Keratinocyte (primary cell): Measurements from ENCODE around the gene KDM7A. TPM values are rescaled to one million over a fixed set of nuclear protein-coding genes. Genes with fewer than 3 reads are reported as not detected.
"Not testable (repeated sequence)": the region's sequence is repeated elsewhere in the genome, so short reads cannot be mapped to it uniquely, and the experiment has no call there.

ENCODE experiments used
- DNase-seq: peaks from one replicate; pipeline ENCODE4 v3.0.0-alpha.2; 2011; ENCODE audit warnings: low read depth, missing footprints, low spot score
- FAIRE-seq: peaks from 2 replicates; lab custom pipeline; 2011; peaks lifted over from hg19 to GRCh38; lab: Jason Lieb, UNC
- H2AFZ ChIP-seq: 2 replicates; pipeline ENCODE4 v1.6.0; 2012; ENCODE audit warnings: low read length, control low read depth, inconsistent platforms; ENCODE audit not compliant: control insufficient read depth
- H3K27ac ChIP-seq: 2 replicates; pipeline ENCODE4 v1.5.1; 2011; ENCODE audit warnings: low read length; ENCODE audit not compliant: control insufficient read depth, insufficient read depth
- H3K27me3 ChIP-seq: 3 replicates; pipeline ENCODE4 v1.6.0; 2011; ENCODE audit warnings: low read length; ENCODE audit not compliant: control insufficient read depth, insufficient read depth; ENCODE audit errors: extremely low read depth
- H3K36me3 ChIP-seq, 2 experiments: 2 replicates in 1 of 2; 3 replicates in 1 of 2; pipeline ENCODE4 v1.5.1; 2011; ENCODE audit warnings: low read length in 2 of 2, mild to moderate bottlenecking in 1 of 2; ENCODE audit not compliant: control insufficient read depth in 2 of 2, insufficient read depth in 2 of 2; ENCODE audit errors: extremely low read depth in 1 of 2
- H3K4me1 ChIP-seq: 3 replicates; pipeline ENCODE4 v1.5.1; 2011; ENCODE audit warnings: low read length; ENCODE audit not compliant: control insufficient read depth, insufficient read depth; ENCODE audit errors: extremely low read depth
- H3K4me2 ChIP-seq: 3 replicates; pipeline ENCODE4 v1.6.0; 2011; ENCODE audit warnings: low read depth, low read length; ENCODE audit not compliant: control insufficient read depth, insufficient read depth; ENCODE audit errors: extremely low read depth
- H3K4me3 ChIP-seq, 3 experiments: fragments of 200-600 bp in 1 of 3; sonication (generic) in 1 of 3; 2 replicates in 2 of 3; 3 replicates in 1 of 3; pipeline ENCODE4 v1.5.1; 2011 to 2016; ENCODE audit warnings: low read length in 3 of 3, mild to moderate bottlenecking in 3 of 3, control low read depth in 2 of 3, inconsistent platforms in 1 of 3, low read depth in 1 of 3, mixed read lengths in 1 of 3, mixed run types in 1 of 3, moderate library complexity in 1 of 3; ENCODE audit not compliant: control insufficient read depth in 2 of 3, insufficient read depth in 2 of 3; ENCODE audit errors: extremely low read depth in 1 of 3
- H3K79me2 ChIP-seq: 2 replicates; pipeline ENCODE4 v1.6.0; 2012; ENCODE audit warnings: low read length; ENCODE audit not compliant: control insufficient read depth, insufficient read depth
- H3K9ac ChIP-seq: 3 replicates; pipeline ENCODE4 v1.6.0; 2011; ENCODE audit warnings: low read length; ENCODE audit not compliant: control insufficient read depth, insufficient read depth; ENCODE audit errors: extremely low read depth
- H3K9me1 ChIP-seq: 3 replicates; pipeline ENCODE4 v1.6.0; 2011; ENCODE audit warnings: low read length; ENCODE audit not compliant: control insufficient read depth, insufficient read depth; ENCODE audit errors: extremely low read depth
- H3K9me3 ChIP-seq: 2 replicates; pipeline ENCODE4 v1.5.1; 2012; ENCODE audit warnings: low read depth, low read length; ENCODE audit not compliant: control insufficient read depth
- H4K20me1 ChIP-seq: 3 replicates; pipeline ENCODE4 v1.6.0; 2011; ENCODE audit warnings: low read length; ENCODE audit not compliant: control insufficient read depth, insufficient read depth; ENCODE audit errors: extremely low read depth
- CTCF ChIP-seq, 3 experiments: IDR thresholded peaks in 1 of 3; conservative IDR thresholded peaks in 1 of 3; optimal IDR thresholded peaks in 1 of 3; 2 replicates in 2 of 3; 3 replicates in 1 of 3; pipeline versions ENCODE3 to v1.5.1; 2011; ENCODE audit warnings: low read length in 3 of 3, mild to moderate bottlenecking in 3 of 3, moderate library complexity in 2 of 3, control low read depth in 1 of 3, inconsistent platforms in 1 of 3; ENCODE audit not compliant: insufficient read depth in 2 of 3; ENCODE audit errors: extremely low read depth in 1 of 3
- EZH2 ChIP-seq: IDR thresholded peaks from one replicate; pipeline ENCODE4 v1.6.1; 2012; ENCODE audit warnings: inconsistent platforms, mild to moderate bottlenecking, low read length, moderate library complexity
- dilution Hi-C: fragments of 300-500 bp; cut with MboI; formaldehyde crosslinking; loops from one replicate; pipeline ENCODE4 v1.7.0; 2020; ENCODE audit warnings: low sequenced_read_pairs; ENCODE audit not compliant: extremely low pct_ligation_motif_present
- polyA plus RNA-seq, 5 experiments: library from polyadenylated mRNA; depleted of rRNA in 3 of 5; stranded (reverse) in 3 of 5; stranded (forward) in 1 of 5; unstranded in 1 of 5; fragments of >200 nt; gene quantifications; 1 replicate in 1 of 5; 2 replicates in 3 of 5; 3 replicates in 1 of 5; pipeline versions ENCODE4 v1.2.1 to v1.2.3, GENCODE V29; 2011 to 2012; ENCODE audit warnings: missing spikeins in 2 of 5, low read depth in 1 of 5, low replicate concordance in 1 of 5

Gene KDM7A
- polyA plus RNA-seq, 1 donor (not counting 4 experiments of a cell fraction or from before 2014, with no cell fraction given), result 3.3 TPM

- Histone ChIP-seq H3K27ac (no peak overlapping the region), H3K4me1 (peaks cover 18% of the 10 kb centered on the region), H3K9ac (no peak overlapping the region), H3K9me1 (no peaks in the 10 kb centered on the region), H3K4me3 (no peak overlapping the region), H4K20me1 (no peaks in the 10 kb centered on the region), H3K4me2 (no peak overlapping the region), H3K36me3 (no peaks in the 10 kb centered on the region), H3K27me3 (no peaks in the 10 kb centered on the region), H3K79me2 (peaks cover 21% of the 10 kb centered on the region), H2AFZ (no peak overlapping the region), H3K9me3 (no peaks in the 10 kb centered on the region)
- TF ChIP-seq EZH2, result no peak
- TF ChIP-seq CTCF (optimal IDR thresholded peaks at IDR 0.05 in 1 of 3, IDR thresholded peaks at IDR 0.05 in 1 of 3, conservative IDR thresholded peaks at IDR 0.05 in 1 of 3; ENCODE audit: extremely low read depth in 1 of 3, insufficient read depth in 2 of 3, low read length in 3 of 3), result no peak
- FAIRE-seq (no peak), DNase-seq (no peak)
- dilution Hi-C loops, result no loop called here
These were observed 8.0 kb downstream of the KDM7A start for GRCh38 chr7:140168816-140169215.

GRCh38 chr7:140165422-140165821 is 11.4 kb downstream of the KDM7A start:
- TF ChIP-seq EZH2 (no peak), CTCF (optimal IDR thresholded peaks at IDR 0.05 in 1 of 3, IDR thresholded peaks at IDR 0.05 in 1 of 3, conservative IDR thresholded peaks at IDR 0.05 in 1 of 3; ENCODE audit: extremely low read depth in 1 of 3, insufficient read depth in 2 of 3, low read length in 3 of 3) (no peak)
- peaks cover 8% of the 10 kb centered on the region for H3K79me2 ChIP-seq
- no peaks in the 10 kb centered on the region for H3K9me3 ChIP-seq
- peak overlapping the region; percentile 38 for H2AFZ ChIP-seq
- H3K9me1 ChIP-seq, result no peaks in the 10 kb centered on the region
- FAIRE-seq (peak; percentile 92), DNase-seq (no peak)
- H3K4me2 ChIP-seq, result peak overlapping the region; percentile 63
- no peaks in the 10 kb centered on the region for H4K20me1 ChIP-seq
- dilution Hi-C loops, result no loop called here
- H3K27ac ChIP-seq, result peak overlapping the region; percentile 70
- peaks cover 20% of the 10 kb centered on the region for H3K4me1 ChIP-seq
- peak overlapping the region; percentile 30 for H3K9ac ChIP-seq
- H3K27me3 ChIP-seq, result no peaks in the 10 kb centered on the region
- no peaks in the 10 kb centered on the region for H3K36me3 ChIP-seq
- H3K4me3 ChIP-seq, result no peak overlapping the region

GRCh38 chr7:140162081-140162480 is 14.7 kb downstream of the KDM7A start:
- DNase-seq, dilution Hi-C loops, FAIRE-seq, H2AFZ ChIP-seq, H3K27ac ChIP-seq, H3K4me2 ChIP-seq, H3K9me3 ChIP-seq, H3K27me3 ChIP-seq, H3K9ac ChIP-seq, H3K4me3 ChIP-seq, H3K36me3 ChIP-seq, H3K9me1 ChIP-seq, H3K79me2 ChIP-seq, H4K20me1 ChIP-seq: not testable (repeated sequence)
- peaks cover 23% of the 10 kb centered on the region for H3K4me1 ChIP-seq
